Activated CD8-positive, alpha-beta memory T cell treated with anti-CD3 and anti-CD28 coated beads, Interleukin-2, amount 50 U/mL, for 1 hour (primary cell): ENCODE results near the gene DEFB123.

ENCODE experiments used
- DNase-seq: peaks from one replicate; pipeline ENCODE4 v3.0.0-alpha.2; 2020; ENCODE audit errors: extremely low read depth

The DEFB123 gene

GRCh38 chr20:31473331-31474096 is 33.1 kb downstream of the DEFB123 start:
- DNase-seq: no peak

GRCh38 chr20:31474097-31474436 is 33.6 kb downstream of the DEFB123 start:
- DNase-seq: no peak

- DNase-seq: no peak
Measured at GRCh38 chr20:31474758-31475427, 34.5 kb downstream of the DEFB123 start, which contains the start of the genes DEFB124 and REM1. DEFB124 (minus strand) TSS chr20:31475127; CDS start chr20:31473013, 2,114 bp downstream. REM1 (plus strand) TSS chr20:31475288; CDS start chr20:31476446, 1,158 bp downstream.

- DNase-seq: no peak
Measured at GRCh38 chr20:31475472-31476293, 35.3 kb downstream of the DEFB123 start.

- no peak for DNase-seq
Measured at GRCh38 chr20:31476294-31476585, 35.8 kb downstream of the DEFB123 start.

- no peak for DNase-seq
Measured at GRCh38 chr20:31476643-31477215, 36.3 kb downstream of the DEFB123 start.

GRCh38 chr20:31484001-31484400 is 43.6 kb downstream of the DEFB123 start:
- DNase-seq: no peak

- DNase-seq: no peak
Measured at GRCh38 chr20:31485450-31486339, 45.3 kb downstream of the DEFB123 start.

GRCh38 chr20:31488115-31488514 is 47.7 kb downstream of the DEFB123 start:
- DNase-seq: no peak

GRCh38 chr20:31489152-31489551 is 48.7 kb downstream of the DEFB123 start:
- no peak for DNase-seq

GRCh38 chr20:31490752-31491151 is 50.3 kb downstream of the DEFB123 start:
- DNase-seq: no peak

- no peak for DNase-seq
Measured at GRCh38 chr20:31494131-31494530, 53.7 kb downstream of the DEFB123 start.

- no peak for DNase-seq
Measured at GRCh38 chr20:31496761-31497295, 56.4 kb downstream of the DEFB123 start.

GRCh38 chr20:31497838-31498540 is 57.6 kb downstream of the DEFB123 start:
- no peak for DNase-seq
